Tibial nerve (tissue), 4 donors: ENCODE data around the gene ERO1B. TPM values are rescaled to one million over a fixed set of nuclear protein-coding genes. Genes with fewer than 3 reads are reported as not detected.

Experiments used
- DNase-seq, 2 donors: peaks; one replicate each; pipeline ENCODE4 v3.0.0-alpha.2; 2019; ENCODE audit warnings: low spot score in 2 of 2
- H3K27ac ChIP-seq, 4 donors: fragments of 200-600 bp; sonication (generic) in 3 of 4; one replicate each; pipeline ENCODE4 v1.5.1; 2017 to 2019; ENCODE audit warnings: mild to moderate bottlenecking in 1 of 4
- H3K27me3 ChIP-seq, 2 donors: fragments of 200-600 bp; sonication (generic) in 1 of 2; one replicate each; pipeline versions ENCODE4 v1.5.1 to v1.6.0; 2017 to 2019
- H3K36me3 ChIP-seq, 3 donors: fragments of 200-600 bp; sonication (generic); one replicate each; pipeline ENCODE4 v1.5.1; 2018 to 2019
- H3K4me1 ChIP-seq, 4 donors: fragments of 200-600 bp; sonication (generic) in 3 of 4; one replicate each; pipeline ENCODE4 v1.5.1; 2017 to 2019
- H3K4me3 ChIP-seq, 4 donors: fragments of 200-600 bp; sonication (generic) in 3 of 4; one replicate each; pipeline ENCODE4 v1.5.1; 2017 to 2019; ENCODE audit warnings: mild to moderate bottlenecking in 1 of 4, moderate library complexity in 1 of 4
- H3K9me3 ChIP-seq, 4 donors: fragments of 200-600 bp; sonication (generic) in 3 of 4; one replicate each; pipeline ENCODE4 v1.5.1; 2017 to 2019
- EP300 ChIP-seq, 2 donors: sonication (generic); formaldehyde crosslinking; IDR thresholded peaks; one replicate each; pipeline ENCODE4 v1.6.1; 2017; ENCODE audit warnings: antibody characterized with exemption in 2 of 2, mild to moderate bottlenecking in 1 of 2
- POLR2A ChIP-seq, 2 donors: fragments of 450-650 bp; IDR thresholded peaks; one replicate each; pipeline ENCODE4 v1.6.1; 2017; ENCODE audit warnings: antibody characterized with exemption in 2 of 2, mild to moderate bottlenecking in 2 of 2, moderate library complexity in 2 of 2
- WGBS, 2 donors: methylation state at CpG; one replicate each; pipeline ENCODE4 v1.1.5; 2018; 5-methylcytosine and 5-hydroxymethylcytosine counted together
- total RNA-seq, 4 donors: library from RNA; depleted of rRNA; stranded (reverse); fragments of >200 nt; gene quantifications; one replicate each; pipeline ENCODE4 v1.1.0, GENCODE V29; 2016
- TF ChIP-seq, protein P1 (sequence below), 5 experiments: fragments of 200-600 bp in 3 of 5; fragments of 450-650 bp in 2 of 5; sonication (generic) in 3 of 5; IDR thresholded peaks; one replicate each; pipeline ENCODE4 v1.5.1; 2016 to 2019; ENCODE audit warnings: antibody characterized with exemption in 5 of 5, mild to moderate bottlenecking in 3 of 5, moderate library complexity in 2 of 5

The ERO1B gene
- total RNA-seq, 4 donors from 2014 or later = 12.9 to 16.6 (median 14.5) TPM

DNA sequence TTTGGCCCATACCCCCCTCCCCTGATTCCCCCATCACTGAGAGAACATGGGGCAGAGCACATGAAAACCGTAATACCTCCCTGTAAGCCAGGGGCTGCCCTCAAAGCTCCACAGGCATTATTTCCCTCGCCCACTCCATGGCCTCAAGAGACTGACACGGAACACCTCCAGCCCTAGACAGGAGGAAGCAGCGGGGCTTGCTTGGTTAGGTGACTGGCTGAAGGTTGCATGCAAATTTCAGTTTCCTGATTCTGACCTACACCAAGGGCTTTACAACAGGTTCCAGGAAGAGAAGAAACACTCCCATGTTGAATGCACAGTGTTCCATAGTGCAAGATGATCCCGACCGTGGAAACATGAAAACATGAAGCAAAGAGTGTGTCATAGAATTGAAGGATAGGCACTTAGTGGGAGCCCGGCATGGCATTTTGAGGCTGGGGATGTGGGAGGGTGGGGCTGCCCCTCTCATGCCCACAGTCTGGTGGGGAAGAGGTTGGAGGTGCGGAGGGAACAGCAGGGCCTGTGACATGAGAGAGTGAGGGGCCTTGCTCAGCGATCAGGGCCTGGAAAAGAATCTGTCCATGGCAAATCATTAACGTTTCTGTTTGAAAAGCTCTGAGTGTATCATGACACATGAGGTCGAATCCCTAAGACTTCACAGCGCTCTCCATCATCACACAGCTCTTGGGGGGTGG, 106.0 kb downstream of the ERO1B start:
- peak overlapping the region in 2 of 4 donors; percentile 45 to 46 for H3K27ac ChIP-seq
- H3K27me3 ChIP-seq = no peaks in the 10 kb centered on the region
- TF ChIP-seq, protein P1, sequence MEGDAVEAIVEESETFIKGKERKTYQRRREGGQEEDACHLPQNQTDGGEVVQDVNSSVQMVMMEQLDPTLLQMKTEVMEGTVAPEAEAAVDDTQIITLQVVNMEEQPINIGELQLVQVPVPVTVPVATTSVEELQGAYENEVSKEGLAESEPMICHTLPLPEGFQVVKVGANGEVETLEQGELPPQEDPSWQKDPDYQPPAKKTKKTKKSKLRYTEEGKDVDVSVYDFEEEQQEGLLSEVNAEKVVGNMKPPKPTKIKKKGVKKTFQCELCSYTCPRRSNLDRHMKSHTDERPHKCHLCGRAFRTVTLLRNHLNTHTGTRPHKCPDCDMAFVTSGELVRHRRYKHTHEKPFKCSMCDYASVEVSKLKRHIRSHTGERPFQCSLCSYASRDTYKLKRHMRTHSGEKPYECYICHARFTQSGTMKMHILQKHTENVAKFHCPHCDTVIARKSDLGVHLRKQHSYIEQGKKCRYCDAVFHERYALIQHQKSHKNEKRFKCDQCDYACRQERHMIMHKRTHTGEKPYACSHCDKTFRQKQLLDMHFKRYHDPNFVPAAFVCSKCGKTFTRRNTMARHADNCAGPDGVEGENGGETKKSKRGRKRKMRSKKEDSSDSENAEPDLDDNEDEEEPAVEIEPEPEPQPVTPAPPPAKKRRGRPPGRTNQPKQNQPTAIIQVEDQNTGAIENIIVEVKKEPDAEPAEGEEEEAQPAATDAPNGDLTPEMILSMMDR (IDR thresholded peaks at IDR 0.05) = no peak
- TF ChIP-seq POLR2A (IDR thresholded peaks at IDR 0.05) (no peak), EP300 (IDR thresholded peaks at IDR 0.05) (no peak)
- no peak for DNase-seq
- H3K4me1 ChIP-seq = peaks cover 0 to 11% (median 4%) of the 10 kb centered on the region in 4 donors
- peaks cover 0 to 20% (median 0%) of the 10 kb centered on the region in 3 donors for H3K36me3 ChIP-seq
- WGBS, 2 donors = 78 to 90% methylated on average over 12 of the region's 12 CpGs
- no peaks in the 10 kb centered on the region for H3K9me3 ChIP-seq
- no peak overlapping the region for H3K4me3 ChIP-seq

DNA sequence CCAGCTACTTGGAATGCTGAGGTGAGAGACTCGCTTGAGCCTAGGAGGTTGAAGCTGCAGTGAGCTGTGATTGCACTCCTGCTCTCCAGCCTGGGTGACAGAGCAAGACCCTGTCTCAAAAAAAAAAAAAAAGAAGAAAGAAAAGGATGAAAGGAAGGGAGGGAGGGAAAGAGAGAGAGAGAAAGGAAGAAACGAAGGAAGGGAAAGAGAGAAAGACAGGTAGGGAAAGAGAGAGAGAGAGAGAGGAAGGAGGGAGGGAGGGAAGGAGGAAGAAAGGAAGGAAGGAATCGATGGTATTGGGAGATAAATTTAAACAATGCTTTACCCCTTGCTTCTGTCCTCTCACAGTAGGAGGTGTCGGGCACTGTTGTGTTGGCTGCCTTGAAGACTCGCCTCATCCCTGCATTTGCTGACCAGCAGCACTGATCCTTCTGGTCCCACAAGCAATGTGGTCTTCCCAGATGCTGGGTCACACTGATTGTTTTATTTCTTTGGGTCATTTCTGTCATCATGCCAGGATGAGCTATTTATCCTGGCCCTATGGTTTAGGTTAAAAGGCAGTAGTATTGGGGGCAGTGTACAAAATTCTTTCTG, 108.5 kb downstream of the ERO1B start:
- H3K27ac ChIP-seq = no peak overlapping the region
- WGBS, 2 donors = 76 to 78% methylated on average over 5 of the region's 5 CpGs
- H3K4me3 ChIP-seq = no peak overlapping the region
- H3K9me3 ChIP-seq = no peaks in the 10 kb centered on the region
- no peaks in the 10 kb centered on the region for H3K27me3 ChIP-seq
- H3K36me3 ChIP-seq = peaks cover 0 to 8% (median 0%) of the 10 kb centered on the region in 3 donors
- TF ChIP-seq, protein P1 (IDR thresholded peaks at IDR 0.05) = no peak
- peaks cover 0 to 22% (median 8%) of the 10 kb centered on the region in 4 donors for H3K4me1 ChIP-seq
- no peak for DNase-seq

DNA sequence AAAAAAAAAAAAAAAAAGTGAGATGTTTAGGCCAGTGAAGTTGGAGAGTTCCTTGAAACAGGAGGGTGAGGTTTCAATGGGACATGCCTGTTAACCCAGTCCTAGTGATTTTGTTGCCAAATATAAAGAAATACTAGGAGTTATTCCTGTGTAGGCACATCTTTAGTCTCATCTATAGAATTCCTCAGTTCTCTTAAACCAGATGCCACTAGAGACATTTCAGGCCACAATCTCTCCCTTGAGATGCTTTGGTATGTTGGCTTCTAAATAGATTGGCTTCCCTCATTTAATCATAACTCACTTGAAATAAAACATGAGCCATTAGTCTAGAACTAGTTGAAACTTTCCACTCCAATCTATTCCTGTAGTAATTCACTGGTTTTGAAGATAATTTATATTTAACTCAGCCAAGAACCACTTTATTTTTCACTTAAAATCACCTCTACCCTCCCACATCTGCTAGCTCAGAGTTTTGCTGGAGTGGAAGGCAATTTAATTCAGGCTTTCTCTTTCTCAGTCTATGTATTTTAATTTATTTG, 109.6 kb downstream of the ERO1B start:
- Histone ChIP-seq H3K4me3 (no peak overlapping the region), H3K27ac (no peak overlapping the region), H3K27me3 (no peaks in the 10 kb centered on the region), H3K4me1 (peaks cover 0 to 23% (median 10%) of the 10 kb centered on the region in 4 donors), H3K9me3 (no peaks in the 10 kb centered on the region), H3K36me3 (peaks cover 0 to 8% (median 0%) of the 10 kb centered on the region in 3 donors)
- DNase-seq = no peak
- TF ChIP-seq POLR2A (IDR thresholded peaks at IDR 0.05) (no peak), EP300 (IDR thresholded peaks at IDR 0.05) (no peak)
- TF ChIP-seq, protein P1 (IDR thresholded peaks at IDR 0.05) = no peak

DNA sequence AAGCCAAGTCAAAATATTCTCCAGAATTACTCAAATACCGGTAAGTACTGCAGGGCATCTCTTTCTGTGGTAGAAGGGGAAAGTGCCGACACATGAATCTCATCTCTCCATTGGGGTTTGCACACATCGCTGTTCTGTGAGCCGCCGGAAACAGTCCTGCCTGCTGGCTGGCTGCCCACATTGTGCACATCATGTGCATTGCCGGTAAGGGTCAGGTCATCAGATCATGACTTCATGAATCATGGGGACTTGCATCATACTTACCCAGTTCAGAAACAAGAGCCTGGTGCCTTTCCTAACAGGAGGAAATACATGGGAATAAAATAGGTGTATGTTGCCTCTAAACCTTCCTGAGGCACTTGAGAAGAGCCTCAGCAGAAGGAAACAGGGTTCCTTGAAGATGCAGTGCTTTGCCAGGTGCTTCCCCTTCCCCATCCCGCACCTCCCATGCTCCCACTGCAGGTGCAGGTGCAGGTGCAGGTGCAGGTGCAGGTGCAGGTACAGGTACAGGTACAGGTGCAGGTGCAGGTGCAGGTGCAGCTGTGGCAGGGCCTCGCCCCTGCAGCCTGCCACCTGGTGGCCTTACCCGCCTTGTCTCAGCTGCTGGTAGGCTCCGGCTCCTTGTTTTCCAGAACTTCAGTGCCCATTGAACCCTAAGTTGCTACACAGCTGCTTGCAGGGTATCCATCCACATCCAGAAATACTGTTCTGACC, 112.9 kb downstream of the ERO1B start:
- Histone ChIP-seq H3K4me1 (peaks cover 0 to 36% (median 9%) of the 10 kb centered on the region in 4 donors), H3K4me3 (no peak overlapping the region), H3K9me3 (no peaks in the 10 kb centered on the region), H3K27me3 (no peaks in the 10 kb centered on the region), H3K27ac (peak overlapping the region in 1 of 4 donors; percentile 38), H3K36me3 (peaks cover 0 to 13% (median 0%) of the 10 kb centered on the region in 3 donors)
- DNase-seq = peak; percentile 32 to 54
- peak in 1 of 2 donors; percentile 75 for TF ChIP-seq EP300 (IDR thresholded peaks at IDR 0.05)
- TF ChIP-seq, protein P1 (IDR thresholded peaks at IDR 0.05) = no peak
- 58 to 64% methylated on average over 9 to 10 of the region's 10 CpGs for WGBS, 2 donors
